PC-3 (cell line): Measurements from ENCODE around the gene RAB44.

Source experiments
- EZH2 ChIP-seq: fragments of 300-600 bp; sonication (generic); IDR thresholded peaks from one replicate; pipeline ENCODE4 v1.6.1; 2017; ENCODE audit warnings: antibody characterized with exemption, mild to moderate bottlenecking, low read length; ENCODE audit not compliant: unreplicated experiment
- TF ChIP-seq, protein P1 (sequence below): fragments of 300-600 bp; sonication (generic); conservative IDR thresholded peaks from 2 replicates; pipeline ENCODE4 v1.5.1; 2017; ENCODE audit warnings: antibody characterized with exemption, low read depth, mild to moderate bottlenecking, low read length

DNA sequence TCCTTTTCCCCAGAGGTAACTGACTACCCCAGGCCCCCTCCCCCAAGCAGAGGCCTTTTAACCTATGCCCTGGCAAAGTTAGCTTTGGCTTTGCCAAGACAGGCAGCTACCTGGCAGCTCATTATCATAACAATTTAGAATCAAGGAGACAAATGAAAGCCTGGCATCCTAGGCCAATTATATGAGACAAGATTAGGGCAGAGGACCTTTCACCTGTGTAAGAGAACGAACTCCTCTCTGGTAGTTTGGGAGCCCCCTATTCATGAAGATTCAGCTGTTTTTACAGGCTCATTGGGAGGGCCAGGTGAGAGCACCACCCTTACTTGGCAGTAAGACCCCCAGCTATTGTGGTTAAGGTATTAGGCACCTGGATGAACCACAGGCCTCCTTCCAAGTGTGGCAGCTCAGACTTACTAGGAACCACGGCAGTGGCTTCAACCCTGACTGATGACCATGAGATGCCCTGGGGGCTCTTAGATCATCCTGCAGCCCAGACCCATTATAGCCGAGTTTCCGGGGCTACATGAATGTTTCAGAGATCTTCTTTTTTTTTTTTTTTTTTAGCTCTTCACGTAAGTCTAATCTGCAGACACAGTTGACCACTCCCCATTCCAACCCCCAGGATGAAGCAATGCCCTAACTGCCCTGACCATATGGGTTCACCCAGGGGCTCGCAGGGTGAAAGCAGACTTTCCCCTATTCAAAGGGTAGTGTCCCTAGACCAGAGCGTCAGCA is 56.2 kb downstream of the RAB44 start:
- TF ChIP-seq, protein P1, sequence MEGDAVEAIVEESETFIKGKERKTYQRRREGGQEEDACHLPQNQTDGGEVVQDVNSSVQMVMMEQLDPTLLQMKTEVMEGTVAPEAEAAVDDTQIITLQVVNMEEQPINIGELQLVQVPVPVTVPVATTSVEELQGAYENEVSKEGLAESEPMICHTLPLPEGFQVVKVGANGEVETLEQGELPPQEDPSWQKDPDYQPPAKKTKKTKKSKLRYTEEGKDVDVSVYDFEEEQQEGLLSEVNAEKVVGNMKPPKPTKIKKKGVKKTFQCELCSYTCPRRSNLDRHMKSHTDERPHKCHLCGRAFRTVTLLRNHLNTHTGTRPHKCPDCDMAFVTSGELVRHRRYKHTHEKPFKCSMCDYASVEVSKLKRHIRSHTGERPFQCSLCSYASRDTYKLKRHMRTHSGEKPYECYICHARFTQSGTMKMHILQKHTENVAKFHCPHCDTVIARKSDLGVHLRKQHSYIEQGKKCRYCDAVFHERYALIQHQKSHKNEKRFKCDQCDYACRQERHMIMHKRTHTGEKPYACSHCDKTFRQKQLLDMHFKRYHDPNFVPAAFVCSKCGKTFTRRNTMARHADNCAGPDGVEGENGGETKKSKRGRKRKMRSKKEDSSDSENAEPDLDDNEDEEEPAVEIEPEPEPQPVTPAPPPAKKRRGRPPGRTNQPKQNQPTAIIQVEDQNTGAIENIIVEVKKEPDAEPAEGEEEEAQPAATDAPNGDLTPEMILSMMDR = no peak
- TF ChIP-seq EZH2 = no peak
